Prostate gland (tissue), 2 donors: ENCODE results near the gene PRKAG3. TPM values are rescaled to one million over a fixed set of nuclear protein-coding genes. Genes with fewer than 3 reads are reported as not detected.

Experiments
- DNase-seq: peaks from one replicate; pipeline ENCODE4 v3.0.0-alpha.2; 2019; ENCODE audit warnings: low spot score
- H3K27ac ChIP-seq, 2 donors: fragments of 200-600 bp; sonication (generic); 2 replicates each; pipeline ENCODE4 v1.5.1; 2017 to 2019
- H3K27me3 ChIP-seq: fragments of 200-600 bp; sonication (generic); replicated peaks from 2 replicates; pipeline ENCODE4 v1.5.1; 2019; ENCODE audit not compliant: insufficient read depth
- H3K36me3 ChIP-seq, 2 donors: fragments of 200-600 bp; sonication (generic); 1 replicate in 1 of 2; 2 replicates in 1 of 2; pipeline versions ENCODE4 v1.5.1 to v1.8.1; 2017 to 2019
- H3K4me1 ChIP-seq: fragments of 200-600 bp; sonication (generic); replicated peaks from 2 replicates; pipeline ENCODE4 v1.5.1; 2019
- H3K4me3 ChIP-seq, 2 donors: fragments of 200-600 bp; sonication (generic); 2 replicates each; pipeline ENCODE4 v1.5.1; 2017 to 2019
- H3K9me3 ChIP-seq: fragments of 200-600 bp; sonication (generic); 2 replicates; pipeline ENCODE4 v1.5.1; 2017
- POLR2A ChIP-seq: fragments of 450-650 bp; IDR thresholded peaks from one replicate; pipeline ENCODE4 v1.6.1; 2016; ENCODE audit warnings: antibody characterized with exemption, mild to moderate bottlenecking
- POLR2AphosphoS5 ChIP-seq: sonication (generic); formaldehyde crosslinking; IDR thresholded peaks from one replicate; pipeline ENCODE4 v1.6.1; 2017; ENCODE audit warnings: antibody characterized with exemption
- WGBS: methylation state at CpG from one replicate; pipeline ENCODE4 v1.1.5; 2018; 5-methylcytosine and 5-hydroxymethylcytosine counted together
- intact Hi-C: fragments of 100-400 bp; cut with DNase I; formaldehyde crosslinking; loops from one replicate; pipeline ENCODE4 v1.14.2; 2022
- total RNA-seq, 2 donors: library from RNA; depleted of rRNA; stranded (reverse); fragments of >200 nt; gene quantifications; one replicate each; pipeline ENCODE4 v1.1.0, GENCODE V29; 2016
- TF ChIP-seq, protein P1 (sequence below), 4 experiments: fragments of 200-600 bp in 2 of 4; fragments of 450-650 bp in 2 of 4; sonication (generic) in 2 of 4; IDR thresholded peaks; 1 replicate in 3 of 4; 2 replicates in 1 of 4; pipeline ENCODE4 v1.5.1; 2016 to 2019; ENCODE audit warnings: antibody characterized with exemption in 4 of 4, mild to moderate bottlenecking in 2 of 4, moderate library complexity in 2 of 4

Gene PRKAG3
- total RNA-seq = under 1 TPM in 1 of 2 donors, not detected in 1; 0.14 TPM

DNA sequence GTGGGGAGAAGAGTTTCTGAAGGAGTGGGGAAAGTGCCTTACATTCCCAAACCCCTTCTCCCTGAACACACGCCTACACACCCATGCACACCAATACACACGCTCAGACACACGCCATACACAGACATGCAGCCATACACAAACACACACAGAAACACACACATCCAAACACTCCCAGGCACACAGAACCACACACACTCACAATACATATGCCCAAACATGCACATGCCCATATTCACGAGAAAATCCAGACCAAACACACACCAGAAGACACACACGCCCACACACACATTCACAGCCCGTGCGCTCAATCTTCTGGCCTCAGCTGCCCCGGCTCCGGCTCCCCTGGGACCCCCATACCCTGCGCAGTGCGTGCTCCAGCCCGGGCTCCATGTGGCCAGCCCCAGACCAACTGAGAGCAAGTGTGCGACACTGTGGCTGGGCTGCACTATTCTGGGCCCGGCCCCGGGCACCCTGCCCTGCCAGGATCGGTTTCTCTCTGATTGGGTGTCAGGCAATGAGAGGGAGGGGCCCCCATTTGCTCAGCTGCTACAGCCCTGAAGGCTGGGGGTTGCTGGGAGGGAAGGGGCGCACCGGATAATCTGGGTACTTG lies at the start of gene PRKAG3:
Gene PRKAG3, minus strand, starts transcription at position 426 of the 613 bp plus-strand sequence.
- no peak for DNase-seq
- no peaks in the 10 kb centered on the region for H3K27me3 ChIP-seq
- intact Hi-C loops = no loop called here
- no peak for TF ChIP-seq POLR2AphosphoS5
- TF ChIP-seq, protein P1, sequence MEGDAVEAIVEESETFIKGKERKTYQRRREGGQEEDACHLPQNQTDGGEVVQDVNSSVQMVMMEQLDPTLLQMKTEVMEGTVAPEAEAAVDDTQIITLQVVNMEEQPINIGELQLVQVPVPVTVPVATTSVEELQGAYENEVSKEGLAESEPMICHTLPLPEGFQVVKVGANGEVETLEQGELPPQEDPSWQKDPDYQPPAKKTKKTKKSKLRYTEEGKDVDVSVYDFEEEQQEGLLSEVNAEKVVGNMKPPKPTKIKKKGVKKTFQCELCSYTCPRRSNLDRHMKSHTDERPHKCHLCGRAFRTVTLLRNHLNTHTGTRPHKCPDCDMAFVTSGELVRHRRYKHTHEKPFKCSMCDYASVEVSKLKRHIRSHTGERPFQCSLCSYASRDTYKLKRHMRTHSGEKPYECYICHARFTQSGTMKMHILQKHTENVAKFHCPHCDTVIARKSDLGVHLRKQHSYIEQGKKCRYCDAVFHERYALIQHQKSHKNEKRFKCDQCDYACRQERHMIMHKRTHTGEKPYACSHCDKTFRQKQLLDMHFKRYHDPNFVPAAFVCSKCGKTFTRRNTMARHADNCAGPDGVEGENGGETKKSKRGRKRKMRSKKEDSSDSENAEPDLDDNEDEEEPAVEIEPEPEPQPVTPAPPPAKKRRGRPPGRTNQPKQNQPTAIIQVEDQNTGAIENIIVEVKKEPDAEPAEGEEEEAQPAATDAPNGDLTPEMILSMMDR (IDR thresholded peaks at IDR 0.05) = no peak
- H3K36me3 ChIP-seq = no peaks in the 10 kb centered on the region
- 76% methylated on average over 18 of the region's 18 CpGs for WGBS
- H3K4me1 ChIP-seq = no peaks in the 10 kb centered on the region
- no peak within 1 kb of the TSS for H3K4me3 ChIP-seq
- H3K9me3 ChIP-seq = no peaks in the 10 kb centered on the region
- H3K27ac ChIP-seq = no peak within 1 kb of the TSS

- Histone ChIP-seq H3K27me3 (peaks cover 2% of the 10 kb centered on the region), H3K27ac (peak overlapping the region in 1 of 2 donors; percentile 14), H3K4me3 (peak overlapping the region; percentile 27 to 29), H3K4me1 (no peaks in the 10 kb centered on the region), H3K9me3 (no peaks in the 10 kb centered on the region), H3K36me3 (no peaks in the 10 kb centered on the region)
- intact Hi-C loops = no loop called here
- 9% methylated on average over 10 of the region's 24 CpGs for WGBS
- DNase-seq = no peak
- TF ChIP-seq POLR2A (no peak), POLR2AphosphoS5 (no peak)
- TF ChIP-seq, protein P1 (IDR thresholded peaks at IDR 0.05) = no peak
Observed at GRCh38 chr2:218880859-218881594, 49.4 kb upstream of the PRKAG3 start.

DNA sequence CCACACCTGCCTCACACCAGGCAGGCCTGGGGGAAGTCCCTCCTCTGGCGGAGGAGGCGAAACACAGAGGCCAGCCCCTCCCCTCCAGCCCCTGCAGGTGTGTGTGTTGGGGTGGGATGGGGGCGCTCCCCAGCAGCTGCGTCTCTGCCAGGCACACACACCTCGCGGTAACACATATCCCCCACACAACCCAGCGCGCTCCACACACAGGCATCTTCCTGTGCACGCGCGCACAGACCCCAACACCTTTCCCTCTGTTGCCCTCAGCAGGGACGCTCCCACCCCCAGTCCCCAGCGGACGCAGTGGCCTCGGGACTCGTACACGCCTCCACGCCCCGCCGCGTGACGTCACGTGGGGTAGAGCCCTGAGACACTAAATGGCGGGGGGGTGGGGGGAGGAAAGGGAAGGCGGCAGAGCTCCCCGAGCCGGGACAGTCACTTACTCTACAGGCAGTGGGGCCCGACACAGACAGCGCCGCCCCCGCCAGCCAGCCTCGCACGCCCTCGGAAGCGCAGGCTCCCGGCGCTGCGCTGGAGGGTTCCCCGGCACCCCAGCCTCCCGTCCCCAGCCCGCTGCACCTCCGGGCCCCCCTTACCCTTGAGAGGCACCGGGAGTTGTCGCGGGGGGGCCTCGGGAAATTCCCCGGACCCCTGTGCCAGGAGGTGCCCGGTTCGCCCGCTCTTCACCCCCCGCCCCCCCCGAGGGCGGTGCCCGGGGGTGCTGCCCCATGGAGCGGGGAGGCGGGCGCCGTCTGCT lies 48.7 kb upstream of the PRKAG3 start, which contains the start of gene WNT10A:
Gene WNT10A, plus strand, starts transcription at position 751 of the 757 bp plus-strand sequence. CDS start 144 bp downstream, outside the sequence.
- intact Hi-C loops = no loop called here
- H3K36me3 ChIP-seq = no peaks in the 10 kb centered on the region
- H3K4me1 ChIP-seq = no peaks in the 10 kb centered on the region
- DNase-seq = no peak
- no peaks in the 10 kb centered on the region for H3K9me3 ChIP-seq
- H3K27me3 ChIP-seq = peaks cover 4% of the 10 kb centered on the region
- peak within 1 kb of the TSS in 1 of 2 donors; percentile 14 for H3K27ac ChIP-seq
- under 1% methylated on average over 41 of the region's 58 CpGs for WGBS
- TF ChIP-seq, protein P1 (IDR thresholded peaks at IDR 0.05) = no peak
- TF ChIP-seq POLR2A (no peak), POLR2AphosphoS5 (no peak)
- peak within 1 kb of the TSS; percentile 27 to 29 for H3K4me3 ChIP-seq

- Histone ChIP-seq H3K36me3 (no peaks in the 10 kb centered on the region), H3K9me3 (no peaks in the 10 kb centered on the region), H3K27me3 (peaks cover 6% of the 10 kb centered on the region), H3K4me3 (peak overlapping the region; percentile 27 to 29), H3K27ac (no peak overlapping the region), H3K4me1 (no peaks in the 10 kb centered on the region)
- TF ChIP-seq POLR2AphosphoS5 = no peak
- TF ChIP-seq POLR2A = no peak
- TF ChIP-seq, protein P1 (IDR thresholded peaks at IDR 0.05) = no peak
- DNase-seq = no peak
- intact Hi-C loops = no loop called here
- 17% methylated on average over 11 of the region's 11 CpGs for WGBS
Observed at GRCh38 chr2:218879776-218880101, 48.1 kb upstream of the PRKAG3 start.
